B cell (primary cell): ENCODE data around the gene XRCC1. TPM values are rescaled to one million over a fixed set of nuclear protein-coding genes. Genes with fewer than 3 reads are reported as not detected.

Source experiments
- ATAC-seq: fragments of 200-7000 bp; cut with Tn5 transposase; one replicate; pipeline ENCODE4 v1.10.0; 2021; ENCODE audit warnings: low read depth, mild to moderate bottlenecking, moderate number of reproducible peaks, moderate library complexity
- CTCF ChIA-PET: fragments of 350-600 bp; sonication (Branson Sonifier 250); formaldehyde crosslinking; loops from one replicate; lab custom pipeline; 2021; ENCODE audit warnings: antibody characterized with exemption, inconsistent platforms; lab: Charles Lee
- POLR2A ChIA-PET: fragments of 350-600 bp; sonication (Branson Sonifier 250); formaldehyde crosslinking; loops from one replicate; lab custom pipeline; 2021; ENCODE audit warnings: antibody characterized with exemption; lab: Charles Lee
- DNase-seq: peaks from one replicate; pipeline ENCODE4 v3.0.0; 2013
- H2AFZ ChIP-seq: 2 replicates; pipeline ENCODE4 v1.6.1; 2012; ENCODE audit warnings: mild to moderate bottlenecking, low read depth, low read length; ENCODE audit not compliant: insufficient read depth, poor library complexity, severe bottlenecking
- H3K27ac ChIP-seq, 2 donors: 1 replicate in 1 of 2; 2 replicates in 1 of 2; pipeline ENCODE4 v1.5.1; 2012 to 2013; ENCODE audit warnings: low read length in 2 of 2, mild to moderate bottlenecking in 2 of 2, moderate library complexity in 1 of 2
- H3K27me3 ChIP-seq, 4 experiments: fragments of 200-600 bp in 1 of 4; sonication (generic) in 1 of 4; replicated peaks in 1 of 4; 1 replicate in 2 of 4; 2 replicates in 2 of 4; pipeline versions ENCODE4 v1.6.1 to v1.7.0; 2013 to 2016; ENCODE audit warnings: low read length in 3 of 4, mild to moderate bottlenecking in 2 of 4, mixed read lengths in 1 of 4, moderate library complexity in 1 of 4; ENCODE audit not compliant: insufficient read depth in 4 of 4, control insufficient read depth in 3 of 4; ENCODE audit errors: control extremely low read depth in 1 of 4
- H3K36me3 ChIP-seq, 2 experiments: replicated peaks in 1 of 2; 1 replicate in 1 of 2; 2 replicates in 1 of 2; pipeline versions ENCODE4 v1.6.1 to v1.7.1; 2013; ENCODE audit warnings: low read length in 1 of 2; ENCODE audit not compliant: insufficient read depth in 2 of 2, control insufficient read depth in 1 of 2; ENCODE audit errors: control extremely low read depth in 1 of 2, extremely low read depth in 1 of 2
- H3K4me1 ChIP-seq, 2 donors: fragments of 200-600 bp in 1 of 2; sonication (generic) in 1 of 2; 1 replicate in 1 of 2; 2 replicates in 1 of 2; pipeline versions ENCODE4 v1.5.1 to v1.6.1; 2013 to 2017; ENCODE audit warnings: low read length in 2 of 2; ENCODE audit not compliant: control insufficient read depth in 2 of 2, insufficient read depth in 2 of 2
- H3K4me2 ChIP-seq: replicated peaks from 2 replicates; pipeline ENCODE3; 2012; ENCODE audit warnings: mild to moderate bottlenecking, low read depth, low read length; ENCODE audit not compliant: poor library complexity, severe bottlenecking
- H3K4me3 ChIP-seq, 5 experiments: fragments of 200-600 bp in 1 of 5; sonication (generic) in 1 of 5; 1 replicate in 3 of 5; 2 replicates in 2 of 5; pipeline versions ENCODE4 v1.5.1 to v1.7.0; 2011 to 2016; ENCODE audit warnings: low read length in 4 of 5, mild to moderate bottlenecking in 4 of 5, low read depth in 2 of 5, control low read depth in 1 of 5, moderate library complexity in 1 of 5; ENCODE audit not compliant: insufficient read depth in 1 of 5; ENCODE audit errors: control extremely low read depth in 1 of 5, extremely low read depth in 1 of 5
- H3K79me2 ChIP-seq: fragments of 200-600 bp; sonication (generic); one replicate; pipeline ENCODE4 v1.6.0; 2016; ENCODE audit warnings: low read length; ENCODE audit not compliant: control insufficient read depth, insufficient read depth
- H3K9ac ChIP-seq: fragments of 200-600 bp; sonication (generic); 2 replicates; pipeline ENCODE4 v1.6.1; 2017; ENCODE audit warnings: mild to moderate bottlenecking, low read length, moderate library complexity
- H3K9me3 ChIP-seq, 3 donors: one replicate each; pipeline versions ENCODE4 v1.6.1 to v1.7.1; 2013; ENCODE audit warnings: low read length in 2 of 3; ENCODE audit not compliant: control insufficient read depth in 2 of 3, insufficient read depth in 1 of 3; ENCODE audit errors: control extremely low read depth in 1 of 3
- H4K20me1 ChIP-seq: 2 replicates; pipeline ENCODE4 v1.6.0; 2012; ENCODE audit warnings: mild to moderate bottlenecking, low read length; ENCODE audit not compliant: insufficient read depth, control insufficient read depth, poor library complexity, severe bottlenecking
- H3K27ac Mint-ChIP-seq: one replicate; pipeline ENCODE4 v1.8.0; 2021; ENCODE audit warnings: mixed read lengths
- H3K27me3 Mint-ChIP-seq: one replicate; pipeline ENCODE4 v1.8.0; 2021; ENCODE audit warnings: mixed read lengths
- H3K4me1 Mint-ChIP-seq: one replicate; pipeline ENCODE4 v1.8.0; 2021; ENCODE audit warnings: mixed read lengths
- H3K4me3 Mint-ChIP-seq: one replicate; pipeline ENCODE4 v1.8.0; 2021; ENCODE audit warnings: mixed read lengths
- H3K9me3 Mint-ChIP-seq: one replicate; pipeline ENCODE4 v1.8.0; 2022; ENCODE audit warnings: mixed read lengths; ENCODE audit not compliant: insufficient read depth
- CTCF ChIP-seq: fragments of 200-600 bp; IDR thresholded peaks from one replicate; pipeline ENCODE4 v1.8.0; 2022; ENCODE audit warnings: antibody characterized with exemption, mild to moderate bottlenecking
- EZH2 ChIP-seq: IDR thresholded peaks from 2 replicates; pipeline ENCODE4 v1.6.1; 2012; ENCODE audit warnings: borderline replicate concordance, low read depth, mild to moderate bottlenecking, moderate library complexity, low read length; ENCODE audit not compliant: insufficient read depth, poor library complexity, severe bottlenecking
- WGBS: methylation state at CpG from one replicate; pipeline ENCODE4 v1.1.5; 2013; ENCODE audit warnings: missing lambda C conversion rate; ENCODE audit not compliant: insufficient coverage; 5-methylcytosine and 5-hydroxymethylcytosine counted together
- intact Hi-C: fragments of 100-400 bp; cut with micrococcal nuclease; formaldehyde crosslinking; loops from one replicate; pipeline ENCODE4 v1.10.0; 2022
- polyA plus RNA-seq: library from polyadenylated mRNA; depleted of rRNA; stranded (reverse); fragments of >200 nt; gene quantifications from 2 replicates; pipeline ENCODE4 v1.2.3, GENCODE V29; 2012
- total RNA-seq, 2 donors: library from RNA; stranded (reverse); fragments of 120-200 nt in 1 of 2; gene quantifications; 1 replicate in 1 of 2; 2 replicates in 1 of 2; pipeline versions ENCODE4 v1.2.3 to v1.2.4, GENCODE V29; 2013 to 2022

The XRCC1 gene
- total and polyA plus RNA-seq, 2 donors (not counting 1 experiment from before 2014, with no cell fraction given), result 34.6 to 38.2 TPM

GRCh38 chr19:43499042-43499441 is 76.3 kb downstream of the XRCC1 start:
- no peak overlapping the region for H3K4me3 ChIP-seq
- 93% methylated on average over 3 of the region's 3 CpGs for WGBS
- DNase-seq, result no peak
- no peaks in the 10 kb centered on the region for H3K79me2 ChIP-seq
- H3K4me3 Mint-ChIP-seq, result no peak overlapping the region
- ATAC-seq, result no peak
- H3K27me3 Mint-ChIP-seq, result no peaks in the 10 kb centered on the region
- H3K36me3 ChIP-seq, result peaks cover 0 to 21% of the 10 kb centered on the region in 2 experiments
- peaks cover 15% of the 10 kb centered on the region for H3K4me1 Mint-ChIP-seq
- intact Hi-C loops, result no loop called here
- no peak overlapping the region for H3K27ac ChIP-seq
- TF ChIP-seq EZH2, result no peak
- TF ChIP-seq CTCF, result no peak
- H3K27ac Mint-ChIP-seq, result no peak overlapping the region
- ChIA-PET CTCF (interaction anchor here (2.0 kb wide), 1 partner anchor 52 kb away, joined by 7 read pairs; no protein-coding TSS in a partner anchor), POLR2A (no interaction called here)
- H3K27me3 ChIP-seq, result no peaks in the 10 kb centered on the region
- H4K20me1 ChIP-seq, result no peaks in the 10 kb centered on the region
- no peaks in the 10 kb centered on the region for H3K9me3 Mint-ChIP-seq
- no peak overlapping the region for H2AFZ ChIP-seq
- H3K4me2 ChIP-seq, result no peak overlapping the region
- H3K9me3 ChIP-seq, result no peaks in the 10 kb centered on the region
- H3K4me1 ChIP-seq, result peaks cover 6 to 13% of the 10 kb centered on the region in 2 donors
- no peak overlapping the region for H3K9ac ChIP-seq

- TF ChIP-seq CTCF, result no peak
- no peak for TF ChIP-seq EZH2
- H3K4me1 Mint-ChIP-seq, result peaks cover 9% of the 10 kb centered on the region
- no peak overlapping the region for H3K4me2 ChIP-seq
- no peaks in the 10 kb centered on the region for H3K79me2 ChIP-seq
- no peak overlapping the region for H3K27ac Mint-ChIP-seq
- intact Hi-C loops, result no loop called here
- no peak overlapping the region for H3K4me3 Mint-ChIP-seq
- 95% methylated on average over 4 of the region's 5 CpGs for WGBS
- H3K9ac ChIP-seq, result no peak overlapping the region
- H2AFZ ChIP-seq, result no peak overlapping the region
- ChIA-PET CTCF (interaction anchor here (0.7 to 2.0 kb wide), 2 partner anchors 51 to 329 kb away, joined by 4 to 7 read pairs; partner anchors contain the start of gene ZNF283), POLR2A (no interaction called here)
- H3K27me3 ChIP-seq, result no peaks in the 10 kb centered on the region
- H3K27me3 Mint-ChIP-seq, result no peaks in the 10 kb centered on the region
- no peaks in the 10 kb centered on the region for H3K9me3 ChIP-seq
- H3K4me1 ChIP-seq, result peaks cover 5 to 9% of the 10 kb centered on the region in 2 donors
- no peak for DNase-seq
- H3K36me3 ChIP-seq, result peaks cover 0 to 21% of the 10 kb centered on the region in 2 experiments
- ATAC-seq, result no peak
- H4K20me1 ChIP-seq, result no peaks in the 10 kb centered on the region
- no peak overlapping the region for H3K4me3 ChIP-seq
- no peak overlapping the region for H3K27ac ChIP-seq
- H3K9me3 Mint-ChIP-seq, result no peaks in the 10 kb centered on the region
Measured at GRCh38 chr19:43498233-43498842, 77.0 kb downstream of the XRCC1 start.
